Measurements from ENCODE around the gene PHLPP1. TPM values are rescaled to one million over a fixed set of nuclear protein-coding genes. Genes with fewer than 3 reads are reported as not detected.

PHLPP1 gene
- total RNA-seq, 1 donor from 2014 or later: 13.3 TPM

- Histone ChIP-seq H4K20me1 (ENCODE audit: insufficient read depth, low read length) (no peaks in the 10 kb centered on the region), H3K27ac (ENCODE audit: low read depth, low read length) (no peak overlapping the region), H3K27me3 (ENCODE audit: insufficient read depth, low read length) (no peaks in the 10 kb centered on the region), H3K4me2 (ENCODE audit: low read length) (peak overlapping the region; percentile 17), H3K4me3 (ENCODE audit: insufficient read depth, low read depth, low read length) (no peak overlapping the region), H3K4me1 (ENCODE audit: insufficient read depth, low read length) (peaks cover 3% of the 10 kb centered on the region), H2AFZ (ENCODE audit: low read depth, low read length) (no peak overlapping the region), H3K9me3 (ENCODE audit: insufficient read depth, low read depth, low read length) (no peaks in the 10 kb centered on the region), H3K9ac (ENCODE audit: low read length) (no peak overlapping the region), H3K36me3 (ENCODE audit: insufficient read depth, low read length) (no peaks in the 10 kb centered on the region), H3K79me2 (ENCODE audit: insufficient read depth, low read length) (no peaks in the 10 kb centered on the region)
- Mint-ChIP-seq H3K4me1 (ENCODE audit: low read depth, unreplicated experiment) (no peaks in the 10 kb centered on the region), H3K27ac (ENCODE audit: unreplicated experiment) (no peak overlapping the region), H3K27me3 (ENCODE audit: low read depth, unreplicated experiment) (no peaks in the 10 kb centered on the region), H3K9me3 (ENCODE audit: unreplicated experiment) (no peaks in the 10 kb centered on the region), H3K4me3 (ENCODE audit: unreplicated experiment) (no peak overlapping the region), H3K36me3 (ENCODE audit: low read depth, unreplicated experiment) (peaks cover 2% of the 10 kb centered on the region)
- FAIRE-seq: no peak
- TF ChIP-seq CTCF (IDR thresholded peaks at IDR 0.05; ENCODE audit: insufficient read depth, low read depth, low read length): no peak
- no peak for TF ChIP-seq EZH2 (IDR thresholded peaks at IDR 0.05; ENCODE audit: insufficient read depth, low read length)
- peak; percentile 40 for DNase-seq (ENCODE audit: low read depth)
Observed at GRCh38 chr18:62925031-62925688, 209.8 kb downstream of the PHLPP1 start.

GRCh38 chr18:62928326-62928725 lies 213.0 kb downstream of the PHLPP1 start:
- Mint-ChIP-seq H3K36me3 (ENCODE audit: low read depth, unreplicated experiment) (peaks cover 10% of the 10 kb centered on the region), H3K9me3 (ENCODE audit: unreplicated experiment) (peaks cover 8% of the 10 kb centered on the region)

More at GRCh38 chr18:62928326-62928725, 213.0 kb downstream of the PHLPP1 start:
- Histone ChIP-seq H3K4me2 (ENCODE audit: low read length) (no peak overlapping the region), H3K79me2 (ENCODE audit: insufficient read depth, low read length) (no peaks in the 10 kb centered on the region), H3K4me3 (ENCODE audit: insufficient read depth, low read depth, low read length) (no peak overlapping the region), H2AFZ (ENCODE audit: low read depth, low read length) (no peak overlapping the region), H3K27me3 (ENCODE audit: insufficient read depth, low read length) (no peaks in the 10 kb centered on the region), H3K27ac (ENCODE audit: low read depth, low read length) (no peak overlapping the region), H4K20me1 (ENCODE audit: insufficient read depth, low read length) (no peaks in the 10 kb centered on the region), H3K9ac (ENCODE audit: low read length) (no peak overlapping the region), H3K4me1 (ENCODE audit: insufficient read depth, low read length) (peaks cover 3% of the 10 kb centered on the region), H3K9me3 (ENCODE audit: insufficient read depth, low read depth, low read length) (no peaks in the 10 kb centered on the region), H3K36me3 (ENCODE audit: insufficient read depth, low read length) (no peaks in the 10 kb centered on the region)
- H3K4me1 Mint-ChIP-seq (ENCODE audit: low read depth, unreplicated experiment): no peaks in the 10 kb centered on the region
- no peak overlapping the region for H3K27ac Mint-ChIP-seq (ENCODE audit: unreplicated experiment)
- H3K27me3 Mint-ChIP-seq (ENCODE audit: low read depth, unreplicated experiment): no peaks in the 10 kb centered on the region
- FAIRE-seq (no peak), DNase-seq (ENCODE audit: low read depth) (peak; percentile 11)
- TF ChIP-seq EZH2 (IDR thresholded peaks at IDR 0.05; ENCODE audit: insufficient read depth, low read length): no peak
- no peak for TF ChIP-seq CTCF (IDR thresholded peaks at IDR 0.05; ENCODE audit: insufficient read depth, low read depth, low read length)
- no peak overlapping the region for H3K4me3 Mint-ChIP-seq (ENCODE audit: unreplicated experiment)

Data from astrocyte (in vitro differentiated cells and primary cell).